Upper lobe of right lung (tissue), 1 donor: Measurements from ENCODE around the gene EPDR1. TPM values are rescaled to one million over a fixed set of nuclear protein-coding genes. Genes with fewer than 3 reads are reported as not detected.

Experiments used
- ATAC-seq: fragments of 200-7000 bp; cut with Tn5 transposase; one replicate; pipeline ENCODE4 v1.9.1; 2020; ENCODE audit warnings: mild to moderate bottlenecking, moderate library complexity
- DNase-seq: peaks from one replicate; pipeline ENCODE4 v3.0.0-alpha.2; 2020
- H3K27ac ChIP-seq: fragments of 200-600 bp; one replicate; pipeline ENCODE4 v1.8.0; 2022
- H3K27me3 ChIP-seq: fragments of 200-600 bp; one replicate; pipeline ENCODE4 v1.8.0; 2022; ENCODE audit warnings: mild to moderate bottlenecking
- H3K36me3 ChIP-seq: fragments of 200-600 bp; one replicate; pipeline ENCODE4 v1.8.0; 2022
- H3K4me1 ChIP-seq: fragments of 200-600 bp; one replicate; pipeline ENCODE4 v1.8.0; 2022
- H3K4me3 ChIP-seq: fragments of 200-600 bp; one replicate; pipeline ENCODE4 v1.8.0; 2022; ENCODE audit warnings: mild to moderate bottlenecking
- H3K9me3 ChIP-seq: fragments of 200-600 bp; one replicate; pipeline ENCODE4 v1.8.0; 2022
- intact Hi-C: fragments of 100-400 bp; cut with DNase I; formaldehyde crosslinking; loops from one replicate; pipeline ENCODE4 v1.11.0; 2022
- total RNA-seq: library from RNA; stranded (reverse); fragmentation: NEBNext Ultra II Directional; extraction: Animal tissue kit (Norgen Biotek cat#: 25700); gene quantifications from one replicate; pipeline ENCODE4 v1.2.1, GENCODE V29; 2021
- TF ChIP-seq, protein P1 (sequence below): fragments of 200-600 bp; IDR thresholded peaks from one replicate; pipeline ENCODE4 v1.8.0; 2022; ENCODE audit warnings: antibody characterized with exemption
- donor health status: DM: no; HTN: yes; CAD: no; lungs with severe emphysema.

Gene EPDR1
- total RNA-seq, 1 donor from 2014 or later = 70.3 TPM

DNA sequence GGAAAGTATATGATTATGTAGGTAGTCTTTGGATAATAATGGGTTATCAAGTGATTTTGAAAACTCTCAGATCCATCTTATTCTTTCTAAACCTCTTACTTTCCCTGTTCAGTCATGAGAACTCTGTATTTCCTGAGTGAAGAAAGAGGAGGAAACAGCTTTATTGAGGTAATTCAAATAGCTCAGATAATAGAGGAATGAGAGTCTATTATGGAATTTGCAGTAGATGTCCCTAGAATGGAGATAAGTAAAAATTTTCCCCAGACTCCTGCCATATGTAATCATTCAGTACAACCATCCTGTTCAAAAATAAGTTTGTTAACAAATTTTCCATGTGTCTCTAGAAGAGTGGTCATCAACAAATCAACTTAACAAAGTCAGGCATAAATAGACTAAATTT lies 36.4 kb downstream of the EPDR1 start:
- Histone ChIP-seq H3K4me3 (no peak overlapping the region), H3K27ac (no peak overlapping the region), H3K4me1 (no peaks in the 10 kb centered on the region), H3K9me3 (no peaks in the 10 kb centered on the region), H3K36me3 (no peaks in the 10 kb centered on the region), H3K27me3 (no peaks in the 10 kb centered on the region)
- intact Hi-C loops = no loop called here
- DNase-seq (no peak), ATAC-seq (no peak)
- TF ChIP-seq, protein P1, sequence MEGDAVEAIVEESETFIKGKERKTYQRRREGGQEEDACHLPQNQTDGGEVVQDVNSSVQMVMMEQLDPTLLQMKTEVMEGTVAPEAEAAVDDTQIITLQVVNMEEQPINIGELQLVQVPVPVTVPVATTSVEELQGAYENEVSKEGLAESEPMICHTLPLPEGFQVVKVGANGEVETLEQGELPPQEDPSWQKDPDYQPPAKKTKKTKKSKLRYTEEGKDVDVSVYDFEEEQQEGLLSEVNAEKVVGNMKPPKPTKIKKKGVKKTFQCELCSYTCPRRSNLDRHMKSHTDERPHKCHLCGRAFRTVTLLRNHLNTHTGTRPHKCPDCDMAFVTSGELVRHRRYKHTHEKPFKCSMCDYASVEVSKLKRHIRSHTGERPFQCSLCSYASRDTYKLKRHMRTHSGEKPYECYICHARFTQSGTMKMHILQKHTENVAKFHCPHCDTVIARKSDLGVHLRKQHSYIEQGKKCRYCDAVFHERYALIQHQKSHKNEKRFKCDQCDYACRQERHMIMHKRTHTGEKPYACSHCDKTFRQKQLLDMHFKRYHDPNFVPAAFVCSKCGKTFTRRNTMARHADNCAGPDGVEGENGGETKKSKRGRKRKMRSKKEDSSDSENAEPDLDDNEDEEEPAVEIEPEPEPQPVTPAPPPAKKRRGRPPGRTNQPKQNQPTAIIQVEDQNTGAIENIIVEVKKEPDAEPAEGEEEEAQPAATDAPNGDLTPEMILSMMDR = no peak

DNA sequence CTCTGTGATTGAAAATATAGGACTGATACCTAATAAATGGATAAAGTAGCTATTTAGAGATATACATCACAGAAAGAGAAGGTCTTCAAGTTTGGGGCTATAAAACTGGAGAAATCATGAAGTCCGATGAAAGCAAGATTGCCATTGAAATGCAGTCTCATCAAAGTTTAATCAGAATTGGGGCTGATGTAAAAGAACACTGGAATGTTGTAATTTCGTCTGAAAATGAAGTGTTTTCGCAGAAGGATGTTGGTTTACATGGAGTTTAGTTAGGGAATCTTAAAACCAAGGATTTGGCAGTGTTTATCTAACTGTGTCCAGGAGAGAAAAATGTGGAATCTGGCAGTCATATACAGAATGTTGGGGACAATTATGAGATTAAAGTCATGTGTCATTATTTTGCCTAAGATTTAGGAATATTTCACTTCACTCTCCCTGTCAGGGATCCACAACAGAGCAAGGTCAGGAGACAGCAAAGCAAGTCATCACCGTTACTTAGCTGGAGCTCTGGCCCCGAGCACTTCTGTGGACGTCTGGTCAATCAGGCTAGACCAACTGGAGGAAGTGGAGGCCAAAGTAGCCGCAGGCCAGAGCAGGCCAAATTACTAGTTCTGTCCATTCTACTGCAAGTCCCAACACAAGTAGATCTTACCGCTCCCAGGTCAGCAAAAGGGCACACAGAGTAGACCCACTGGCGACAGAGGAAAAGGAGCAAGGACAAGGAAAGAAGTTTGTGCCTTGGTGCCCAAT lies 37.0 kb downstream of the EPDR1 start:
- Histone ChIP-seq H3K9me3 (no peaks in the 10 kb centered on the region), H3K4me3 (no peak overlapping the region), H3K27ac (no peak overlapping the region), H3K27me3 (no peaks in the 10 kb centered on the region), H3K4me1 (no peaks in the 10 kb centered on the region), H3K36me3 (no peaks in the 10 kb centered on the region)
- intact Hi-C loops = no loop called here
- TF ChIP-seq, protein P1 = no peak
- ATAC-seq (no peak), DNase-seq (no peak)

DNA sequence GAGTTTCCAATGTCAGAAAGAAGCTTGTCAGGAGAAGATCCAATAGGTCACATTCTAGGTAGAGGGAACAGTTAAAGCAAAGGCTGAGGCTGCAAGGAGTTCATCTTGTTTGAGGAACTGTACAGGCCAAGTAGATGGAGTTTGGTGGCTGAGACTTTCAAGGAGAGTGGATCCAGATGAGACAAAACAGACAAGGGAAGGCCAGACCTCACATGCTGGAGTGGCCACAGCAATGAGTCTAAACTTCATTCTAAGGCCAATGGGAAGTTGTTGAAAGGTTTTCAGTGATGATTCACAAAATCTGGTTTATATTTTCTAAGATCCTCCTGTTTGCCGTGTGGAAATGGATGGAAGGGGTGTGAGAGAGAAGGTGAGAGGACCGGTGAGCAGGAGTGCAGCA lies 40.0 kb downstream of the EPDR1 start:
- TF ChIP-seq, protein P1 = no peak
- Histone ChIP-seq H3K4me3 (no peak overlapping the region), H3K27me3 (no peaks in the 10 kb centered on the region), H3K27ac (no peak overlapping the region), H3K4me1 (no peaks in the 10 kb centered on the region), H3K36me3 (no peaks in the 10 kb centered on the region), H3K9me3 (no peaks in the 10 kb centered on the region)
- intact Hi-C loops = no loop called here
- no peak for ATAC-seq
- DNase-seq = no peak

DNA sequence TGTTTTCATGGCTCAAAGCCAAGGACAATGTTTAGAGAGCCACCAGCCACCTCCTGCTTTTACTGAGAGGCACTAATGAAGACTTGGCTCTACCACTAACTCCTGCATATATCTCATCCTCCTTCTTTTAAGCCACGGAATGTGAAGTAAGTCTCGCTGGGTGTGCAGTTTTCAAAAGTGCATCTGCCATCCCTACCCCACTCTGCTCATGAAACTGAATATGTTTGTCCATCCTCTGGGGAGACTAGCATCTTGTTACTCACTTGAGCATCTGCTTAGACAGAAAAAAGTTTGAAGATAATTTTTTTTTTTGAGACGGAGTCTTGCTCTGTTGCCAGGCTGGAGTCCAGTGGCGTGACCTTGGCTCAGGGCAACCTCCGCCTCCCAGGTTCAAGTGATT lies 40.8 kb downstream of the EPDR1 start:
- no peaks in the 10 kb centered on the region for H3K4me1 ChIP-seq
- intact Hi-C loops = no loop called here
- H3K9me3 ChIP-seq = no peaks in the 10 kb centered on the region
- H3K4me3 ChIP-seq = no peak overlapping the region
- ATAC-seq (no peak), DNase-seq (no peak)
- TF ChIP-seq, protein P1 = no peak
- no peaks in the 10 kb centered on the region for H3K27me3 ChIP-seq
- H3K27ac ChIP-seq = no peak overlapping the region
- no peaks in the 10 kb centered on the region for H3K36me3 ChIP-seq

DNA sequence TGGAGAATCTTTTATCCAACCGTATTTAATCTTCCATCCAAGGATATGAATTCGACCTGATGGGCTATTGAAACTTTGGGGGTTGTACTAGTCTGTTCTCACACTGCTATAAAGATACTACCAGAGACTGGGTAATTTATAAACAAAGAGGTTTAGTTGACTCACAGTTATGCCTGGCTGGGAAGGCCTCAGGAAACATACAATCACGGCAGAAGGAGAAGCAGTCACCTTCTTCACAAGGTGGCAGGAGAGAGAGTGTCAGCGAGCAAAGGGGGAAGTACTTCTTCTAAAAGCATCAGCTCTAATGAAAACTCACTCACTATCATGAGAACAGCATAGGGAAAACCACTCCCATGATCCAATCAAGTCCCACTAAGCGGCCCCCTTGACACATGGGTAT lies 43.8 kb downstream of the EPDR1 start:
- intact Hi-C loops = no loop called here
- no peaks in the 10 kb centered on the region for H3K9me3 ChIP-seq
- no peak overlapping the region for H3K27ac ChIP-seq
- H3K27me3 ChIP-seq = no peaks in the 10 kb centered on the region
- TF ChIP-seq, protein P1 = no peak
- H3K36me3 ChIP-seq = no peaks in the 10 kb centered on the region
- DNase-seq (no peak), ATAC-seq (no peak)
- no peak overlapping the region for H3K4me3 ChIP-seq
- H3K4me1 ChIP-seq = no peaks in the 10 kb centered on the region

DNA sequence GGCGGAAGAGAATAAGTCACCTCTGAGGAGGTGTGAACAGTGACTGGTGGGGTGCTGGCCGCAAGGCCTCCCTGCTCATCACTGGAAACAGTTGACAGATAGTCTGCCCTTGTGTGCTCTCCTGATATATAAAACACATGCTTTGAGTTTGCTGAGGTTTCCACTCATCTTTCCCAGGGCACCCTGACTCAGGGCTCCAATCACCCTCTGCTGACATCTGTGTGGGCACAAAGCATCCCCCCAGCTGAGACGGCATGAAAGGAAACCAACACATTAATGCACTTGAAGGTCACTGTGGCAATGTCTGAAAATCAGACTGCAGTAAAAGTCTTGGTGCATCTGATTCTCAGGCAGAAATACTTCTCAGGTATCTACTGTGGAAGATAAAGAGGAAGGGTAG lies 49.8 kb downstream of the EPDR1 start:
- ATAC-seq (no peak), DNase-seq (no peak)
- Histone ChIP-seq H3K9me3 (no peaks in the 10 kb centered on the region), H3K4me3 (no peak overlapping the region), H3K27me3 (no peaks in the 10 kb centered on the region), H3K36me3 (no peaks in the 10 kb centered on the region), H3K4me1 (no peaks in the 10 kb centered on the region), H3K27ac (no peak overlapping the region)
- intact Hi-C loops = no loop called here
- TF ChIP-seq, protein P1 = no peak
